GM19455 (cell line): Measurements from ENCODE around the gene TMEM156.

Experiments used
- ATAC-seq: cut with Tn5 transposase; IDR thresholded peaks from one replicate; pipeline ENCODE4 v1.9.1; 2021; ENCODE audit not compliant: unreplicated experiment

Gene TMEM156, protein sequence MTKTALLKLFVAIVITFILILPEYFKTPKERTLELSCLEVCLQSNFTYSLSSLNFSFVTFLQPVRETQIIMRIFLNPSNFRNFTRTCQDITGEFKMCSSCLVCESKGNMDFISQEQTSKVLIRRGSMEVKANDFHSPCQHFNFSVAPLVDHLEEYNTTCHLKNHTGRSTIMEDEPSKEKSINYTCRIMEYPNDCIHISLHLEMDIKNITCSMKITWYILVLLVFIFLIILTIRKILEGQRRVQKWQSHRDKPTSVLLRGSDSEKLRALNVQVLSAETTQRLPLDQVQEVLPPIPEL

DNA sequence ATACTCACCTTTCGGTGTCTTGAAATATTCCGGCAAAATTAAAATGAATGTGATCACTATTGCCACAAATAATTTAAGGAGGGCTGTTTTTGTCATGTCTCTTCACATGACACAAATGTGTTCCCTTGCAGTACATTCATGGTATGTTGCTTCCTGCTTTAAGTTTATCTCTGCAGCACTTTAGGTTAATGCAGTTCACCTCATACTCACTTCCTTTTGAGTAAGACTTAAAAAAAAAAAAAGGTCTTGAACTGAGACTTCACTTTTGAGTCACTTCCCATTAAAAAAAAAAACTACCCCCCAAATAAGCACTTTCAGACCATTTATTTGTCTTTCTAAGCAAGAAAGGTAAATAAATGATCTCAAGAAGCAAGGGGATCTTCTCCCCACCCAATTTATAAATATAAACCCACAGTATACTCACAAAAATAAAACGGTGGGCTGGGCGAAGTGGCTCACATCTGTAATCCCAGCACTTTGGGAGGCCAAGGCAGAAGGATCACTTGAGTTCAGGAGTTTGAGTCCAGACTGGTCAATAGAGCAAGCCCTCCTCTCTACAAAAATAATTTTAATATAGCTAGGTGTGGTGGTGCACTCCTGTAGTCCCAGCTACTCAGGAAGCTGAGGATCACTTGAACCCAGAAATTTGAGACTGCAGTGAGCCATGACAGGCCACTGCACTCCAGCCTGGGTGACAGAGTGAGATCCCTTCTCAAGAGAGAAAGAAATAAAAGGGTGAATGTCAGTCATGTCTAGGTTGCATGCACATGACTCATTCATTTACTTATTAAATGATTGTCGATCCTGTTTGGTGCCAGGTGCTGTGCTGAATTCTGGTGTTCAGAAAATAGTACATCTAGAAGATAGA lies at the start of gene TMEM156:
Gene TMEM156, minus strand, starts transcription at position 192 of the 868 bp plus-strand sequence. Its CDS starts 96 bp downstream, at position 96.
- ATAC-seq = peak; percentile 54

DNA sequence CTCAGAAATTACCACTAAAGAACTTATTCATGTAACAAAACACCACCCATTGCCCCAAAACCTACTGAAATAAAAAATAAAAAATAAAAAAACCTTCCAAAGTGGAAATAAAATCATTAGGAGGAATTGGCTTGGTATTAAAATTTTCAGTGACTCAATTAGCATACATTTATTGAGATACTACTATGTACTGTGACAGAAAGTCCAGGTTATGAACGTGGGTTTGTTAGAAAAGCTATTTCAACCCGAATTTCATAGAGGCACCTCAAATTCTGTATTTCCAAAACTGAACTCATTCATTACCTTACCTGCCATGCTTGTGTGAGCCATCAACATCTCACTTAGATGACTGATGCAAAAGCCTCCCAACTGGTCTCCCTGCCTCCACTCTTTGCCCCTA lies 46.6 kb upstream of the TMEM156 start:
- no peak for ATAC-seq

DNA sequence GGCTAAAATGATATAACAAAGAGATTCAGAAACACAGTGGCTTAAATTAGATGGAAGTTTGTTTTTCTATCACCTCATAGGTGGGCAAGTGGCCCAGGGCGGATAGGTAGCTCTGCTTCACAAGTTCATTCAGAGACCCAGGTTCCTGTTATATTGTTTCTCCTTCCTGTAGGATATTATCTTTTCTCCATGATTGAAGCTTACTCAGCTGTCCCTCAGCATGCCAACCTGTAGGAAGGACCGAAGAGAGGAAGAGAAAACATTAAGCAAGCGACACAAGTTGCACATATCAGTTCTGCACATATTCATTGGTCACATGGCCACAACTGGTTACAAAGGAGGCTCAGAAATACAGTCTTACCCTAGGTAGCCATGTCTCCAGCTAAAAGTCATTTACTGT lies 36.7 kb upstream of the TMEM156 start:
- no peak for ATAC-seq

DNA sequence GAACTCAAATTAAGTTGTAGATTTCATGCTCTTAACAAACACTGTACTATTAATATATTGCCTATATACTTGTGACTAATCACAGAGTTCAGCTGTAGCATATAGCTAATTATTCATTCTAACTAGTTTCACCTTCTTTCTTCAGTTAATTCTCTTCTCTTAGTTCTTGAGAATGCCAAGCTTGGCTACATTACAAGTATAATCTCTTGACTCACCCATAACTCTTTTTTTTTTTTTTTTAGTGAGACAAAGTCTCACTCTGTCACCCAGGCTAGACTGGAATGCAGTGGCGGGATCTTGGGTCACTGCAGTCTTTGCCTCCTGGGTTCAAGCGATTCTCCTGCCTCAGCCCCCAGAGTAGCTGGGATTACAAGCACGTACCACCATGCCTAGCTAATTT lies 35.2 kb upstream of the TMEM156 start:
- no peak for ATAC-seq

DNA sequence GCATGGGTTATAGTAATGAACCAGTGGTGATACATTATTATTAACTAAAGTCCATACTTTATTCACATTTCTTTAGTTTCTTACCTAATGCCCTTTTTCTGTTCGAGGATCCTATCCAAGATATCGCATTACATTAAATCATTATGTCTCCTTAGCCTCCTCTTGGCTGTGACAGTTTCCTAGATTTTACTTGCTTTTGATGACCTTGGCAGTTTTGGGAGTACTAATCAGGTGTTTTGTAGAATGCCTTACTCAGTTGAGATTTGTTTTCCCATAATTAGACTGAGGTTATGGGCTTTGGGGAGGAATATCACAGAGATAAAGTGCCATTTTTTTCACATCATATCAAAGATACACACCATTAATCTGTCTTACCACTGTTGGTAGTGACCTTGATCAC lies 34.8 kb upstream of the TMEM156 start:
- ATAC-seq = no peak

DNA sequence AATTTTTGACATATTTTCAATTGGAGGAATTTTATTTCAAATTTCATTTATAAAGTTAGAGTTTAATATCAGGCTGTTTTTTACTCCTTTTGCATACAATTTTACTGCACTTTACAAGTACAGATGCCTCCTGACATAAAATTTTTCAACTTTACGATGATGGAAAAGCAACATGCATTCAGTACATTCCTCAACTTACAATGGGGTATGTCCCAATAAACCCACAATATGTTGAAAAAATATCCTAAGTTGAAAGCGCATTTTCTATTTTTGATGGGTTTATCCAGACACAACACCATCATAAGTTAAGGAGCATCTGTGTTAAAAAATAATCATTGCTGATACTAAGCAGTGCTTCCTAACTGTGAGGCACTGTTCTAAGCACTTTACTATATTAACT lies 34.2 kb upstream of the TMEM156 start:
- no peak for ATAC-seq

DNA sequence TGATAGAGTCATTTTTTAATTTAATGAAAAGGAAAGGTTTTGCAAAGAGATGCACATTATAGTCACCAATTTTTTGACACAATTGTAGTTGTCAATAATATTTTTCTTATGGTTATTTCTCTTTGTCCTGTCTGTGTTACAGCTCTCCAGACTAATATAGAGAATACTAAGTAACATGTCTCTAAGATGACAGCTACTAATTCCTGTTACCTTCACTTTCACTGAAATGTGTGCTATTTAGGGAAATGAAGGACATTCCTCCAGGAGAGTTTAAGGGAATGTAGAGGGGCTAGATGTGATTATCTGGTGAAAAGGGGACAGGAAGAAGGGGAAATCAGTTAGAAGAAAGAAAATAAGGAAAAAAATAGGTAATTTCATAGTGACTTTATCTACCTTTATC lies 31.2 kb upstream of the TMEM156 start:
- no peak for ATAC-seq

DNA sequence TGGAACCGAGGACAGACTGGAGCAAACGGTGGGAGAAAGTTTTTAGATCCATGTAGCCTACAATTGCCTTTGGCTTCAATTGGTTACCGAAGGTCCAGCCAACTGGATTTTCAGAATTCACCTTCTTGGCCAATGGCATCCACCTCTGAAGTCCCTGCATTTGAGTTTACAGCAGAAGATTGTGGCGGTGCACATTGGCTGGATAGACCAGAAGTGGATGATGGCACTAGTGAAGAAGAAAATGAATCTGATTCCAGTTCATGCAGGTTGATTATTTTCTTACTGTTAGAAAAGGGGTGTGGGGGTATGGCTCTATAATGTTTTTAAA lies 30.5 kb upstream of the TMEM156 start:
- ATAC-seq = no peak

DNA sequence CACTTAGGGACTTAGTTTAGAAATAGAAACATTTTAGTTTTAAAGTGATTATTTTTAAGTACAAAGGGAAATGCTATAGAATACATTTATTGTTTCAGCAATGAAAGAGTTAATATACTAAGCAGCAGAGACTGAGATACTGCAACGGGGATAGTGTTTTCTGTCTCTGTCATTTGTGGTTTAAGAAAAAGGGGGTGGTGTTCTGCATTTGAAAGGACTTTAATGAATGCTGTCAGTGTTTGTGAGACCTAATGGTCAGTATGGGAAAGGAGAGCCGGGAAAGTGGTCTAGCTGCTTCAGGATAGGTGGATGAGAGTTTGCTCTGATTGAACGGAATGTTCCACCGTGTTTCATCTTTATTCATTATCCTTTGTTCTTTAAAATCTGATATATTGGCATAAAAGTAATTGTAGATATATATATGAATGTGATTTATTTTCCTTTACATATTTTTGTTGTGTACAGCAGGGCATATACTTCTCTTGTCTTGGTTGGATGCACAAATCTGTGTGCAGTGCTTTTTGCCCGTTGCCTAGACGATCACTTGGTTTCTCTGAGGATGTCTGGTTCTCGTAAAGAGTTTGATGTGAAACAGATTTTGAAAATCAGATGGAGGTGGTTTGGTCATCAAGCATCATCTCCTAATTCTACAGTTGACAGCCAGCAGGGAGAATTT lies 30.0 kb upstream of the TMEM156 start, which contains the start of gene KLHL5:
Gene KLHL5, plus strand, starts transcription at position 139 of the 676 bp plus-strand sequence. Its CDS starts 421 bp downstream, at position 560.
- no peak for ATAC-seq

DNA sequence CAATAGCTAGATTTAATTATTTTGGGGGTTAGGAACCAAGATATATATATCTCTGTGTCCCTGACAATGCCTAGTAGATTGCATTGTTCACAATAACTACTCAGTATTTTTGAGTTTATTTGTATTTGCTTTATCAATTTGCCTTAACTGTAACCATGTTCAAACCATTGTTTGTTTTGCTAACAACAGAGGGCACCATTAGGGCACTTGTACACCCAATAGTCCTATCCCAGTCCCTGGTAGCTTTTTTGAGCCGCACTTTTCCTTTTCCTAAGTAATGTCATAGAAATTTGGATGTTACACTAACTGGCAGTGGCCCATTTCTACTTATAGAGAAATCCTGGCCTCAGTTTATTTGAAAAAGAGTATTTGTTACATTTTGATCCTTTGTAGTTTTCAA lies 29.2 kb upstream of the TMEM156 start:
- ATAC-seq = no peak

DNA sequence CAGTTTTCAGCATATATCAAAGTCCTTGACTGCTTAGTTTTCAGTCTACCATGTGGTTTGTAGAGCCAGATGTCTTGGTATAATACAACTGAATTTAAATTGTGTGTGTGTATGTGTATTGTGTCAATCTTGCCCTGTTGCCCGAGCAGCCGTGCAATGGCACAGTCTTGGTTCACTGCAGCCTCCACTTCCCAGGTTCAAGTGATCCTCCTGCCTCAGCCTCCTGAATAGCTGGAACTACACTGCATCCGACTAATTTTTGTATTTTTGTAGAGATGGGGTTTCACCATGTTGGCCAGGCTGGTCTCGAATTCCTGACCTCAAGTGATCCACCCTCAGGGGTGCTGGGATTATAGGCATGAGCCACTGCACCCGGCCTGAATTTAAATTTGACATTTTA lies 23.8 kb upstream of the TMEM156 start:
- no peak for ATAC-seq

DNA sequence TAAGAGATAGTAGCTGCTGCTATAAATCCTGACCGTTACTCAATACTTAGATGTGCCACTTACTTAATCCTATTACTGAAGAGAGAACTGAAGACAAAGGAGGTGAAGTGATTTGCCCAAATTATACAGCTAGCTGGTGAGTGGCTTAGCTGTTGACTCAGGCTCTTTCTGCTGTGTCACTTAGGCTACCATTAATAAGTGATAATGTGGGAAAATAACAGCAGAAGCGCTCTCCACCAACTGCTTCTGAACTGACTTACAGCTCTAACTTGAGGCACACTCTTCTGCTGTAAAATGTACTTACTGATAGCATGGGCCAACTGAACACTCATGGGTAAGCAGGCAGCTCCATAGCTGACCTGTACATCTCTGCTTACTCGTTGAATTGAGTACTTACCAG lies 22.3 kb upstream of the TMEM156 start:
- no peak for ATAC-seq

DNA sequence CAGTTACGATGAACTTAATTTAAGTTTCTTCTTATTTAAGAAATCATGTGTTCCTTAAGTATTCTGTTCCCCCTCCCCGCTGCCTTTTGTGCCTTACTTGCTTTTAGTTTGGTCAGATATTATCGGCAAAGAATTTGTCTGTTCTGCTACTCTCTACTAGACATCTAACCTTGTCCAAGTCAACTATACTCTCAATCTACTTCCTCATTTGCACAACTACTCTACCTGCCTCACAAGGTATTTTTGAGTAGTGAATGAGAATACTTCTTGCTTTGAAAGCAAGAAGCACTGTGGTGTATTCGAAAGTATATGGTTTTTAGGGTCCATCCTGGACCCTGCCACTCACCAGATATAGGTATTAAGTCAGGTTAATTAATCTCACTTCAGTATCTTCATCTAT lies 21.8 kb upstream of the TMEM156 start:
- ATAC-seq = no peak

DNA sequence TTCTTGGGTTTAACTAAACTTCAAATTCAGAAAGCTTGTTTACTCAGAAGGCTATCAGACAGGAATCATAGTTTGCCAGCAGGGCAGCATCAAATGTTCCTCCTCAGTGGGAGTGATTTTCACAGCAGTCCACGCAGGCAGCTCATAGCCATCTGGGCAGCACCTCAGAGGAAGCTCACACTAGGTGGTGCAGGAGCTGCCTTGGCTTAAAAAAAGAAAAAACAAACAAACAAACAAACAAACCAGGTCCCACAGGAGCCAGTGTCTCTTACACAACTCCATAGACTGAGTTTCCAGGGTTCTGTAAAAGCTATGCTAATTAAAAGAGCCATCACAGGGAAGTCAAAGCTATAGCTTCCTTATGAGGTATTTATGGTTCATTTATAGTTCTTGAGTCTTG lies 19.3 kb upstream of the TMEM156 start:
- ATAC-seq = no peak

DNA sequence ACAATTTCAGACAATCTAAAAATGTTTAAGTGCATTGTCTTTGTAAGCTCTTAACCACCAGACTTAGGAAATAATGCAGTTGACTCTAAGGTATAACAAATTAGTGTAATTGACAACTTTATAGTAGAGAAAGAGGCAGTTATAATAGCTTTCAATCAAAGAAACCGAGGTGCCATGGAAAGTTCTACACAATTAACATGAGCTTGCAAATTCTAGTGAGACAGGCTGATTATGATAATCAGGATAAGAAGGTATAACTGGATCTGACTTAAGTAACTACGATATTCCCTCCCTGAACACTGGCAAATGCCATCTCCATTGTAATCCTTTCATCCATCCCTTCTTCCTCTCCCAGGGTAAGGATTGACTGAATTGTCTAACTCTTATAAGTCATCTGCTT lies 18.4 kb upstream of the TMEM156 start:
- ATAC-seq = no peak

DNA sequence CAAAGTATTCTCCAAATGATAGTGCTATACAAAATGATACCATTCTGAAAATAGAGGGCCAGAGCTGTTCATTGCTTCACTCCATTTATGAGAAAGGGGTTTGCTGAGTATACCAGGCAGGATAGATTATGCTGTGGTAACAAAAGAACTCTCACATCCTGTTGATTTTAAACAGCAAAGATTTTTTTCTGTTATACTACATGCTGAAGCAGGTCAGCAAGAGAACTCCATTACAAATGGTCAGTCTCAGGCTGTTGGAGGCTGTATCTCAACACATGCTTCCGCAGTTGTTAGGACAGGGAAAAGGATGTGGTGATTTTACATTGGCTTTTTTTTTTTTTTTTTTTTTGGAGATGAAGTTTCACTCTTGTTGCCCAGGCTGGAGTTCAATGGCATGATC lies 16.1 kb upstream of the TMEM156 start:
- ATAC-seq = no peak

DNA sequence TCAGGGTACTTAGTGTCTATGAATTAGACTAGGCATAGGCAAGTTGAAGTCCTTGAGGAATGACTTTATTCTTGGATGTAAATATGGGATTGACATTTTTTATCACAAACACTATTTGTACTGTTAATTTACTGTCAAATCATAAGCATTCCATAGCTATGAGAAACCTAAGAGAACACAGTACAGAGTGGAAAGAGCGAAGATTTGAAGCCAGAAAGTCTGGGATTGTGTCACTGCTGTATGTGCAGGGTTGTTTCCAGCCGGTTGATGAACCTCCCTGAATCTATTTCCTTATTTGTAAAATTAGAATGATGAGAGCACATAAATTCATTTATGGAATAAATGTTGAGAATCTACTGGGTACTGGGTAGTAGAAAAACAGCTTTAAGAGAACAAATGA lies 15.5 kb upstream of the TMEM156 start:
- no peak for ATAC-seq

DNA sequence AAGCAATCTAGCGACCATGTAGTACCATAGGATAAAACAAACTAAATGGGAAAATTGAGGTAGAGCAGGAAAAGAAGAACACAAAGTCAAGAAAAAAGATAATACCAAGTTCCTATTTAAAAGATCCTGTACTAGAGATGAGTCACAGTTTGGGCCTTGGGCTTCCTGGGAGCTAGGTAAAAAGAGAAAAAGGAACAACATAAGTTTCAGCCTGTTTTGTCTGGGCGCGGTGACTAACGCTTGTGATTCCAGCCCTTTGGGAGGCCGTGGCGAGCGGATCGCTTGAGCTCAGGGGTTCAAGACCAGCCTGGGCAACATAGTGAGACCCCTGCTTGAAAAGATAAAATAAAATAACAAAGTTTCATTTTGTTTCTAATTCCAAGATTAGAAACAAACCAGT lies 14.0 kb upstream of the TMEM156 start:
- ATAC-seq = no peak

DNA sequence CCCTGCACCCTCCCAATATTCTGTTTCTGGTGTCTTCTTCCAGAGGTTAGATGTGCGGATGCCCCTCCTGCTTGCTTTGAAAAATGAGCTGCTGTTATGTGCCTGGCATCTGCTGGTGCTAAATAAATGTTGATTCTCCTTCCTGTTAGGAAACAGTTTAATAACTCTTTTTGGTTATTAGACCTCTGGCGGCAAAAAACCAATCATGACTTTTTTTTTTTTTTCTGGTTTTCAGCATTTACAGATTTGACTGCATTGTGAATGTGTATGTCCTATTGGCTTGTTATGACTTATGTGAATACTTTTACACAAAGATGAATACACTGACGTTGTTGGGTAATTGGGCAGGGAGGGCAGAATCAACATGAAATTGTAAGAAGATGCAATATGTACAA lies 13.6 kb upstream of the TMEM156 start:
- ATAC-seq = no peak

DNA sequence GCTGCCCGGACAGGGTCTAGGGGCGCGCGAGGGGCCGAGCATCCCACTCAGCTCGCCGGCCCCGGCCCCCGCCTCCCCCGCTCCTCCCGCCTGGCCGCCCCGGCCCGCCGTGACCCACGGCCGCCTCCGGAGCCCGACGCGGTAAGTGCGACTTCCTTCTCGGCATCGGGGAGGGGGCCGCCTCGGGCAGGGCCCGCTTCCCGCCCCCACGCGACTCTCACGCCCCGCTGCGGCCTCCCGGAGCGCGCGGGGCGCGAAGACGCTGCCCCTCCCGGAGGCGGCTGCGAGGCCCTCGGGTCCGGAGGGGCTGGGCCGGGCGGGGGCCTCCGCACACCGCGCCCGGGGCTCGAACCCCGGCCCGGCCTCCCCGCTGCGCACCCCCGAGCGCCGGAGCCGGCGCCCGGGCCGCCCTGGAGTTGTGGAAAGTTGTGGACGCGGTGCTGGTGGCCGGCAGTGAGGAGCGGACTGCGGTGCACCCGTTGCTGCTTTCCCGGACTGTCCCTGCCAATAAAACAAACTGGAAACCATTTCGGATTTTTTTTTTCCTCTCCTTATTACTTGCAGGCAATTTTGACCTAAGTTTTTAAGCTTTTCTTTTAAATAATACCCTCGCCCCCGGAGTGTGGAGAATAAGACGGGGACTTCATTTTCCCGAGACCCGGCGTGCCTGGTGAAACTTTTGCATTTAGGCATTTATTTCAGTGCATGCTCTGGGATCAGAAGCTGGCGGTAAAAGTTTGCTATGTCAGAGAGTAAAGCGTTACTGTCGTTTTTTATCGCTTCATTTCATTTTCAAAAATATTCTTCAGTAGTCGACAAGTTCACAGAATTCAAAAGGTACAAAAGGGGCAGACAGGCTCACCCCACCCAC lies 13.0 kb upstream of the TMEM156 start:
- ATAC-seq = peak; percentile 30

DNA sequence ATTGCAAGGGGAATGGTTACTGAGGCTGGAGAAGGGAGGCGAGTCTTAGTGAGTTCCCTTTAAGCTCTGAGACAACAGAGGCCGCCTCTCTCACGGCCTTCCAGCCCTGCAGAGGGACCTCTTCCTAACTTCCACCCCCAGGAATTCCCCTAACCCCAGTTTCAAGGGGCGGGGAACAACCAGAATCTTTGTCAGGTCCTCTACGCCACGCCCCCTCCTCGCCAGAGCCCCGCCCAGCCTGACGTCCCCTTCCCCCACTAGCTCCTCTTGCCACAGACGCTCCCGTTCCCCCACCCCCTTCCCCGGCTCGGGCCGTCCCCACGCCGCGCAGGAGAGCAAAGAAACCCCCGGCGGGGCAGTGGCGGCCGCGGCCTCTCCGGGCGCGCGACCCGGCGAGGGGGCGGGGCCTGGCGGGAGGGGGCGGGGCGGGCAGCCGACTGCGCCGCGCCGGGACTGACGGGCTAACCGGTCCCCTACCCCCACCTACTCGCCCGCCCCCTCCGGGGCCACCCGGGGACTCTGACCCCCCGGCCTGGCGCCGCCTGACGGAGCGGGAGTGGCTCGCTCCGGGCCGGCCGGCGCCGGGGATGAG lies 12.3 kb upstream of the TMEM156 start:
- ATAC-seq = peak; percentile 65
